Naive thymus-derived CD4-positive, alpha-beta T cell (primary cell): Measurements from ENCODE around the gene ADIPOR2. TPM values are rescaled to one million over a fixed set of nuclear protein-coding genes. Genes with fewer than 3 reads are reported as not detected.

Source experiments
- ATAC-seq: fragments of 150-1000 bp; cut with Tn5 transposase; 2 replicates; pipeline ENCODE4 v1.10.0; 2021; ENCODE audit warnings: mild to moderate bottlenecking, moderate library complexity
- CTCF ChIA-PET: fragments of 350-600 bp; sonication (Branson Sonifier 250); formaldehyde crosslinking; loops from one replicate; lab custom pipeline; 2021; ENCODE audit warnings: antibody characterized with exemption; lab: Charles Lee
- POLR2A ChIA-PET: fragments of 350-600 bp; sonication (Branson Sonifier 250); formaldehyde crosslinking; loops from one replicate; lab custom pipeline; 2021; ENCODE audit warnings: antibody characterized with exemption, inconsistent platforms; lab: Charles Lee
- DNase-seq, 9 donors: peaks; one replicate each; pipeline versions ENCODE4 v3.0.0 to v3.0.0-alpha.2; 2020 to 2022; ENCODE audit warnings: mixed read lengths in 1 of 9
- H3K27ac ChIP-seq: one replicate; pipeline ENCODE4 v1.7.0; 2013; ENCODE audit warnings: mild to moderate bottlenecking, low read depth, low read length, moderate library complexity
- H3K27me3 ChIP-seq, 2 donors: one replicate each; pipeline ENCODE4 v1.7.0; 2013; ENCODE audit warnings: low read length in 2 of 2, mild to moderate bottlenecking in 2 of 2, moderate library complexity in 2 of 2; ENCODE audit not compliant: control insufficient read depth in 2 of 2, insufficient read depth in 2 of 2
- H3K36me3 ChIP-seq, 3 experiments: 1 replicate in 2 of 3; 2 replicates in 1 of 3; pipeline ENCODE4 v1.7.0; 2013; ENCODE audit warnings: low read length in 3 of 3, mild to moderate bottlenecking in 3 of 3, moderate library complexity in 1 of 3; ENCODE audit not compliant: insufficient read depth in 3 of 3, control insufficient read depth in 2 of 3
- H3K4me1 ChIP-seq, 2 donors: one replicate each; pipeline ENCODE4 v1.7.0; 2013; ENCODE audit warnings: low read length in 2 of 2, mild to moderate bottlenecking in 2 of 2, moderate library complexity in 1 of 2; ENCODE audit not compliant: control insufficient read depth in 2 of 2, insufficient read depth in 2 of 2
- H3K4me3 ChIP-seq: 2 replicates; pipeline ENCODE4 v1.7.0; 2013; ENCODE audit warnings: mild to moderate bottlenecking, low read length
- H3K9me3 ChIP-seq, 3 experiments: 1 replicate in 2 of 3; 2 replicates in 1 of 3; pipeline ENCODE4 v1.7.0; 2013; ENCODE audit warnings: low read length in 3 of 3; ENCODE audit not compliant: control insufficient read depth in 2 of 3
- H3K27ac Mint-ChIP-seq, 9 donors: one replicate each; pipeline ENCODE4 v1.8.0; 2020 to 2022; ENCODE audit warnings: mixed read lengths in 9 of 9, mild to moderate bottlenecking in 8 of 9, moderate library complexity in 5 of 9, inconsistent platforms in 2 of 9
- H3K27me3 Mint-ChIP-seq, 5 donors: one replicate each; pipeline ENCODE4 v1.8.0; 2021 to 2022; ENCODE audit warnings: mixed read lengths in 5 of 5, mild to moderate bottlenecking in 1 of 5
- H3K36me3 Mint-ChIP-seq, 5 donors: one replicate each; pipeline ENCODE4 v1.8.0; 2020 to 2022; ENCODE audit warnings: mixed read lengths in 5 of 5, mild to moderate bottlenecking in 3 of 5, inconsistent platforms in 1 of 5
- H3K4me1 Mint-ChIP-seq, 7 donors: one replicate each; pipeline ENCODE4 v1.8.0; 2020 to 2022; ENCODE audit warnings: mixed read lengths in 7 of 7, mild to moderate bottlenecking in 3 of 7, inconsistent platforms in 1 of 7
- H3K4me3 Mint-ChIP-seq, 10 donors: one replicate each; pipeline ENCODE4 v1.8.0; 2020 to 2022; ENCODE audit warnings: mild to moderate bottlenecking in 10 of 10, mixed read lengths in 10 of 10, moderate library complexity in 6 of 10, inconsistent platforms in 2 of 10
- H3K9me3 Mint-ChIP-seq, 11 donors: one replicate each; pipeline ENCODE4 v1.8.0; 2020 to 2022; ENCODE audit warnings: mixed read lengths in 11 of 11, mild to moderate bottlenecking in 4 of 11, inconsistent platforms in 1 of 11, moderate library complexity in 1 of 11
- intact Hi-C, 2 donors: fragments of 100-400 bp; cut with micrococcal nuclease; formaldehyde crosslinking; loops; one replicate each; pipeline ENCODE4 v1.15.1; 2023
- polyA plus RNA-seq, 2 donors: library from polyadenylated mRNA; unstranded; fragments of 300-500 nt; fragmentation: Illumina TruSeq; gene quantifications; one replicate each; pipeline ENCODE4 v1.2.3, GENCODE V29; 2021
- total RNA-seq, 6 experiments: library from RNA in 5 of 6; stranded (reverse) in 5 of 6; gene quantifications; 1 replicate in 5 of 6; 2 replicates in 1 of 6; pipeline ENCODE4 v1.2.3 and lab custom pipeline; 2021 to 2026

The ADIPOR2 gene
- total and polyA plus RNA-seq, 7 experiments from 2014 or later: 2.2 to 51.4 (median 22.1) TPM

GRCh38 chr12:1668833-1669543 is 21.9 kb upstream of the ADIPOR2 start:
- Mint-ChIP-seq H3K36me3 (peaks cover 0 to 4% (median 0%) of the 10 kb centered on the region in 5 donors), H3K4me1 (peaks cover 23 to 46% (median 41%) of the 10 kb centered on the region in 7 donors), H3K4me3 (peak overlapping the region in 3 of 10 donors; percentile 10 to 37 (median 11)), H3K9me3 (peaks cover 0 to under 1% (median 0%) of the 10 kb centered on the region in 11 donors), H3K27ac (peak overlapping the region in 8 of 9 donors; percentile 5 to 88 (median 14)), H3K27me3 (peaks cover 0 to 2% (median 0%) of the 10 kb centered on the region in 5 donors)
- no peak overlapping the region for H3K4me3 ChIP-seq
- peak; percentile 83 for ATAC-seq
- no peak overlapping the region for H3K27ac ChIP-seq
- ChIA-PET CTCF (interaction anchor here (1.0 kb wide), 1 partner anchor 16 kb away, joined by 4 read pairs; no protein-coding TSS in a partner anchor), POLR2A (interaction anchor here (0.6 to 2.6 kb wide), 4 partner anchors 13 to 29 kb away, joined by 3 to 16 read pairs (median 5); partner anchors contain the start of gene ADIPOR2)
- no peaks in the 10 kb centered on the region for H3K9me3 ChIP-seq
- intact Hi-C loops: no loop called here
- H3K27me3 ChIP-seq: no peaks in the 10 kb centered on the region
- H3K36me3 ChIP-seq: no peaks in the 10 kb centered on the region
- peaks cover 10 to 25% of the 10 kb centered on the region in 2 donors for H3K4me1 ChIP-seq
- DNase-seq: no peak

GRCh38 chr12:1670358-1671268 is 20.3 kb upstream of the ADIPOR2 start:
- H3K27ac ChIP-seq: no peak overlapping the region
- Mint-ChIP-seq H3K27ac (peak overlapping the region in 5 of 9 donors; percentile 48 to 76 (median 59)), H3K4me3 (peak overlapping the region in 1 of 10 donors; percentile 51), H3K36me3 (peaks cover 0 to 4% (median 0%) of the 10 kb centered on the region in 5 donors), H3K9me3 (no peaks in the 10 kb centered on the region), H3K4me1 (peaks cover 23 to 35% (median 31%) of the 10 kb centered on the region in 7 donors), H3K27me3 (peaks cover 0 to 2% (median 0%) of the 10 kb centered on the region in 5 donors)
- CTCF ChIA-PET: interaction anchor here (0.6 to 2.0 kb wide), 3 partner anchors 10 to 281 kb away, joined by 3 to 7 read pairs (median 4); no protein-coding TSS in a partner anchor
- peaks cover 10 to 25% of the 10 kb centered on the region in 2 donors for H3K4me1 ChIP-seq
- DNase-seq: no peak
- POLR2A ChIA-PET: interaction anchor here (0.7 to 2.0 kb wide), 5 partner anchors 9 to 1020 kb away, joined by 3 to 6 read pairs (median 4); partner anchors contain the start of gene ADIPOR2
- H3K4me3 ChIP-seq: no peak overlapping the region
- H3K9me3 ChIP-seq: no peaks in the 10 kb centered on the region
- intact Hi-C loops: no loop called here
- no peaks in the 10 kb centered on the region for H3K27me3 ChIP-seq
- no peaks in the 10 kb centered on the region for H3K36me3 ChIP-seq
- no peak for ATAC-seq

- Mint-ChIP-seq H3K36me3 (no peaks in the 10 kb centered on the region), H3K27me3 (peaks cover 0 to 13% (median 0%) of the 10 kb centered on the region in 5 donors), H3K4me3 (no peak overlapping the region), H3K27ac (no peak overlapping the region), H3K4me1 (peaks cover 0 to 3% (median 0%) of the 10 kb centered on the region in 7 donors), H3K9me3 (no peaks in the 10 kb centered on the region)
- Histone ChIP-seq H3K4me1 (no peaks in the 10 kb centered on the region), H3K36me3 (no peaks in the 10 kb centered on the region), H3K4me3 (no peak overlapping the region), H3K27ac (no peak overlapping the region), H3K27me3 (no peaks in the 10 kb centered on the region), H3K9me3 (no peaks in the 10 kb centered on the region)
- intact Hi-C loops: no loop called here
- DNase-seq: no peak
- ChIA-PET POLR2A (no interaction called here), CTCF (no interaction called here)
- no peak for ATAC-seq
Observed at GRCh38 chr12:1676043-1676442, 14.8 kb upstream of the ADIPOR2 start.

- Mint-ChIP-seq H3K4me1 (no peaks in the 10 kb centered on the region), H3K27ac (no peak overlapping the region), H3K27me3 (peaks cover 0 to 33% (median 0%) of the 10 kb centered on the region in 5 donors), H3K9me3 (no peaks in the 10 kb centered on the region), H3K4me3 (no peak overlapping the region), H3K36me3 (no peaks in the 10 kb centered on the region)
- POLR2A ChIA-PET: interaction anchor here (0.6 kb wide), 1 partner anchor 14 kb away, joined by 4 read pairs; no protein-coding TSS in a partner anchor
- Histone ChIP-seq H3K9me3 (no peaks in the 10 kb centered on the region), H3K4me1 (no peaks in the 10 kb centered on the region), H3K27me3 (no peaks in the 10 kb centered on the region), H3K36me3 (no peaks in the 10 kb centered on the region), H3K4me3 (no peak overlapping the region), H3K27ac (no peak overlapping the region)
- ATAC-seq (no peak), DNase-seq (no peak)
- CTCF ChIA-PET: interaction anchor here (0.7 kb wide), 1 partner anchor 18 kb away, joined by 6 read pairs; no protein-coding TSS in a partner anchor
- intact Hi-C loops: no loop called here
Observed at GRCh38 chr12:1680804-1681492, 9.9 kb upstream of the ADIPOR2 start.

GRCh38 chr12:1681493-1681807 is 9.4 kb upstream of the ADIPOR2 start:
- ATAC-seq: no peak
- intact Hi-C loops: no loop called here
- H3K4me3 Mint-ChIP-seq: no peak overlapping the region

More at GRCh38 chr12:1681493-1681807, 9.4 kb upstream of the ADIPOR2 start:
- no peaks in the 10 kb centered on the region for H3K9me3 Mint-ChIP-seq
- no peak overlapping the region for H3K27ac Mint-ChIP-seq
- Histone ChIP-seq H3K27me3 (no peaks in the 10 kb centered on the region), H3K4me3 (no peak overlapping the region), H3K27ac (no peak overlapping the region), H3K4me1 (no peaks in the 10 kb centered on the region), H3K9me3 (no peaks in the 10 kb centered on the region), H3K36me3 (no peaks in the 10 kb centered on the region)
- ChIA-PET POLR2A (no interaction called here), CTCF (interaction anchor here (0.7 kb wide), 1 partner anchor 19 kb away, joined by 6 read pairs; no protein-coding TSS in a partner anchor)
- no peaks in the 10 kb centered on the region for H3K4me1 Mint-ChIP-seq
- H3K36me3 Mint-ChIP-seq: no peaks in the 10 kb centered on the region
- peaks cover 0 to 33% (median 0%) of the 10 kb centered on the region in 5 donors for H3K27me3 Mint-ChIP-seq
- DNase-seq: no peak
